ENCODE data around the gene ARFGEF3.
"Not testable (repeated sequence)": the region's sequence is repeated elsewhere in the genome, so short reads cannot be mapped to it uniquely, and the experiment has no call there.

Gene ARFGEF3

DNA sequence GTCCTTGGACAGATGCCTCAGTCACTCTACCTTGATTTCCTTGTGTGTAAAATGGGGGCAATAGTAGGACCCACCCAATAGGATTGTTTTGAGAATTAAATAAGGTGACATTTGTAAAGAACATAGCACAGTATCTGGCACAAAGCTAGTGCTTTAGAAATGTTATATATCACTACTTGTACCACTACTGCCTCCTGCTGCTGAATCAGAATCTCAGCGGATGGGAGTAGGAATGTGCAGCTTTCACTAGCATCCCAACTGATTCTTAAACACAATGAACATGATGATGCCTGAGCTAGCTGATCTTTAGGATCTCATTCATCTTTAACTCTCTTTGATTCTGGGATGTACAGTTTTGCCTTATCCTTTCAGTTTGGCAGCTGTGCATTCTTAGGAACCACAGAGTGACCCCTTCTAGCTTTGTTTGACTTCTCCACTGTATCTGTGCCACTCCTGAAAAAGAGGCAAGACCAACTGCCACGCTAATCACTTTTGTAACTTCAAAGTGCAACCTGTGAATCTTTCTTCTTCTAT is 49.4 kb downstream of the ARFGEF3 start:
- DNase-seq (ENCODE audit: low read depth in 2 of 2, low spot score in 1 of 2) = no peak

DNA sequence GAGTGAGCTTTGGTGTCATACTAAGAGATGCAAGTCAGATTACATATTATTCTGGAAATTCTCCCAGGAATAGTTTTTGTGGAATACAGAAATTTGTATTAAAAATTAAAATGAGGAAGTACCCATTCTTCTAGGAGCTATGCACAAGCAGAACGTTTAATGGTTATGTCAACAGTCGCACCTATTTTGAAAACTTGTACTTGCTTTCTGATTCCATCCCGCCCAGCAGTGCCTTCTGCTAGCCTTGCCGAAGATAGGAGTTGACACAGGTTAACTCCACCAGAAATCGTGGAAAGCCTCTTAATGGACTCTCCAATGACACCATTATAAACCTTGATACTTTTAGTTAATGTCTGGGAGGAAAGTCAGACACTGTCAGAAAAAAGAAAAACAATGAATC is 49.9 kb downstream of the ARFGEF3 start:
- no peak for DNase-seq (ENCODE audit: low read depth in 2 of 2, low spot score in 1 of 2)

DNA sequence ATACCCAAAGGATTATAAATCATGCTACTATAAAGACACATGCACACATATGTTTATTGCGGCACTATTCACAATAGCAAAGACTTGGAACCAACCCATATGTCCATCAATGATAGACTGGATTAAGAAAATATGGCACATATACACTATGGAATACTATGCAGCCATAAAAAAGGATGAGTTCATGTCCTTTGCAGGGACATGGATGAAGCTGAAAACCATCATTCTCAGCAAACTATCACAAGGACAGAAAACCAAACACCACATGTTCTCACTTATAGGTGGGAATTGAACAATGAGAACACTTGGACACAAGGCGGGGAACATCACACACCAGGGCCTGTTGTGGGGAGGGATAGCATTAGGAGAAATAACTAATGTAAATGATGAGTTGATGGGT is 50.8 kb downstream of the ARFGEF3 start:
- not testable (repeated sequence) for DNase-seq (ENCODE audit: low read depth in 2 of 2, low spot score in 1 of 2)

DNA sequence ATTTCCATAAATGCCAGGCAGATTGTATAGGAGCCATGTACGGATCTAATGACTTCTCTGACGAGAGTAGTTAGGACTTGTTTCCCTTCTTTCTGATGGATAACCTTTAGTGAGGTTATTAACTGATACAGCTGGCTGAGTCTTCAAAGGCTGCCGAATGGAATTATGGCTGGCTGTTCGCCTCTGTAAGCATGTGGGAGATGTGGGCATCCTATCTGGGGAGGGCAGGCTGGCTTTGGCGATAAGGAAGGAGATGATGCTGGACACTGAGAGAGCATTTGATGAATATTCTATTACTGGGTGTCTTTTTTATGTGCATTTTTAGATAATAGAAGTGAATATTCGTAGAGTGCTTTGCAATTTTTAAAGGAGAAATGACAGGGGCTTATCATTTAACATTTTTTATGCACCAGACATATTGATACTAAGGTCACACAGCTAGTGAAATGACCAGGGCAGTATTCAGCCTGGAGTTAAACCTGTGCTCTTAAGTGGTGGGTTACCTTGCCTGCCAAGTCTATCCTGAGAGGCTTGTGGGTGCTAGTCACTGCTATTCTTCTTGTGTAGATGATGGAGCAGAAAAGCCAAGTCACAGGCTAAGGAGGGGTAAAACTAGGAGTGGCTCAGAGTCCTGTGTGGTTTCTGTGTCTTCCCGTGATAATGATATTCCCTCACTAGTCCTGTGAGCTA is 53.5 kb downstream of the ARFGEF3 start:
- no peak for DNase-seq (ENCODE audit: low read depth in 2 of 2, low spot score in 1 of 2)

DNA sequence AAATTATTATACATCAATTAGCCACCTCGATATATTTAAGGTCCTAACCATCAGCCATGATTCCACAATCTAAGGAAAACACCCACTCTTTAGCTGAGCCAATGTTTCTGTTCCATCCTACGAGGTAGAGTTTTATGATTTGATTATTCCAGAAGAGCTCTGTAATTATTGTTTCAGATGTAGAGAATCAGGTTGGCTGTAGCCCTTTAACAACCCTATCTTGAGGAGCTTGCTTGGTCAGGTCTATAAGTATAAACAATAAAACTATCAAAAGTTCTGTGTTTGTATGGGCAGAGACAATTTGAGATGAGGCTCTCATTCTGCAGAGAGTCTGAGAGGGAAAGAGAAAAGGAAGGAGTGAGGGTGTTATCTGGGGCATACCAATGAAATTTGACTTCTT is 56.7 kb downstream of the ARFGEF3 start, which contains the start of gene PBOV1:
PBOV1 (minus strand) TSS at position 43 of the 400 bp plus-strand sequence. CDS start 96 bp downstream, outside the sequence.
- no peak for DNase-seq (ENCODE audit: low read depth in 2 of 2, low spot score in 1 of 2)

DNA sequence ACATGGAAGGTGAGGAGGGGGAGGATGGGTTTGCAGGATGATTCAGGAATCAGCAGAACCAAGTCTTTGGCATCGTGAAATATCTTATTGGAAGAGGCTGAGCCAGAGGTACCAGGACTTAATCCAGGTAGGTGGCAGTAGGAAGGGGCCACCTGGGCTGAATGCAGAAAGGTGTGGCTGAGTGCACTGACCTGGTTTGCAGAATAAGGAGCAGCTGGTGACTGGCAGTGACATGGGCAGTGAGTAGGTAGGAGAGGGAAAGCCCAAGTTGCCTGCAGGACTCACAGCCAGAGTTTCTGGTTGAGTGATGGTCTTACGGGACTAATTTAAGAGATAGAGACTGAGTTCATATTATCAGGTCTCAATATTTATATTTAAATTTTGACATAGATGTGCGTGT is 57.7 kb downstream of the ARFGEF3 start:
- no peak for DNase-seq (ENCODE audit: low read depth in 2 of 2, low spot score in 1 of 2)

DNA sequence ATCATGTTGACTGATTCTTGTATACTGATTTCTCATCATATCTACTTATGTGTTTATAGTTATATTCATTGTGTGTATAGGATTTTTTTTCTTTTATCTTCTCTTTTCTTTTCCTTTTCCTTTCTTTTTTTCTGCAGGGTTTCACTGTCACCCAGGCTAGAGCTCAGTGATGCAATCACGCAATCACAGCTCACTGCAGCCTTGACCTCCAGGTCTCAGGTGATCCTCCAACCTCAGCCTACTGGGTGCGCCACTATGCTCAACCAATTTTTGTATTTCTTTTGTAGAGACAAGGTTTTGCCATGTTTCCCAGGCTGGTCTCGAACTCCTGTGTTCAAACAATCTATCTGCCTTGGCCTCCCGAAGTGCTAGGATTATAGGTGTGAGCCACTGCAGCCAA is 58.2 kb downstream of the ARFGEF3 start:
- no peak for DNase-seq (ENCODE audit: low read depth in 2 of 2, low spot score in 1 of 2)

DNA sequence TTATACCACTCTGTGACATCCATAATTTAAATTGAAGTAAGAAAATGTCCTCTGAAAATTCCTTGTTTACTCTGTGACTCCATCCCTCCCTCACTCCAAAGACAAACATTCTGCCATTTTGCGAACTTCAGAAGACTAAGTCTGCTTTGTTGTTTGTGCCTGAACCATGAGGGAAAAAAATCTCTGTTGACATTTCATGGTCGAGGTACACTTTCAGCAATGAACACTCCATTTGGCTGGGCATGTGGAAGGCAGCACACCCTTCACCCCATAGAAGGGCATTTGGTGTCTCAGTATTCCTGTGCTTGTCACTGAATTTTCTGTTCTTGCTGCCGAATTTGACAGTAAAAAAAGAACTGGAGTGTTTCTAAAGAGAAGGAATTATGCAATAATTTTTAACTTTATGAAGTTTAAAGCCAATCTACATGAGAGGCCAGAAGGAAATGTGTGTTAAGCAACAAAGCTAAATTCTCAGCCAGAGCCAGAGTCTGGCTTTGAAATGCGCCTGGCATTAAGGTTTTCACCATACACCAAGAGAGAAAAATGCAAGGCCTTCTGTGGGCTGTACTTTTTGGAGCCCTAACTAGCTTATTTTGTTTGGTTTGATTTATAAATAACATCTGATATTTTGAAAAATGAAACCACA is 61.3 kb downstream of the ARFGEF3 start:
- no peak for DNase-seq (ENCODE audit: low read depth in 2 of 2, low spot score in 1 of 2)

DNA sequence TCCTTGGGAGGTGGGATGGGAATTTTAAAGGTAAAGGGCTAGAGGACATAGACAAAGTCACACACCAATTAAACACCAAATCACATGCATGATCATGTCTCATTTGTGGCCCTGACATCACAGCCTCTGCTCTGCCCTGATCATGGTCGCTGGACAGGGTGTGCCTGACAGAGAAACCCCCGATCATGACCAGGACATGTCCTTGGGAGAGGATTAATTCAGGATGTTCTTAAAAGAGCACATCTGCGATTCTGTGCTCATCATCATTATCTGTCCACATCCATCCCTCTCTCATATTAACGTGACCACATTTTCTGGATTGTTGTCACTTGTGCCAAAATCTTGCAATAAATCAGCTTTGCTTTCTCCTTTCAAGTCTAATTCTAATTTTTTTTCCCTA is 64.2 kb downstream of the ARFGEF3 start:
- DNase-seq (ENCODE audit: low read depth in 2 of 2, low spot score in 1 of 2) = no peak

DNA sequence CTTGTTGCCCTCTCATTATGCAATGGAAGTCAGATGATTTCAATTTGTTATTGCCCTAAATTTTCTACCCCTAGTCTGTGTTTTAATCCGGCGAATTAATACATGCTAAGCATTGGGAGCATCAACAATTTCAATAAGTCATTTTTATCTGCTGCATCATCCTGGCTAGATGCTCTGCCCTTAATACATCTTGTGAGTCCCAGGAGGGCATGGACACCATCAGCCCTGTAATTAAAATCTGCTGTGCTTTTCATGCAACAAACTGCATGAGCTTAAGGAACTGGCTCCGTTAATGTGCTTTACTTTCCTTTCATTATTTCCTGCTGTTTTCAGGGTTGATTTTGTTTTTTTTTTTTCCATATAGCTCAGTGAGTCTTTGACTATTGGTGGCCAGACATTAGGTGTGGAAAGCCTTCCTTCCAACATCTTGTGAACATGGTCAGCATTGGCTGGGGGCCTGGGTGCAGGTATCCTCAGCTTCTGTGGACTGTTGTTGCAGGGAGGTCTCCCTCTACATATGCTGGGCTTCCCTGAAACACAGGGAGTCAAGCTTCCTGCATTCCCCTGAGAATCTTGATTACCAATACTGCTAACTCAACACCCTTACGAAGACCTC is 65.1 kb downstream of the ARFGEF3 start:
- no peak for DNase-seq (ENCODE audit: low read depth in 2 of 2, low spot score in 1 of 2)

DNA sequence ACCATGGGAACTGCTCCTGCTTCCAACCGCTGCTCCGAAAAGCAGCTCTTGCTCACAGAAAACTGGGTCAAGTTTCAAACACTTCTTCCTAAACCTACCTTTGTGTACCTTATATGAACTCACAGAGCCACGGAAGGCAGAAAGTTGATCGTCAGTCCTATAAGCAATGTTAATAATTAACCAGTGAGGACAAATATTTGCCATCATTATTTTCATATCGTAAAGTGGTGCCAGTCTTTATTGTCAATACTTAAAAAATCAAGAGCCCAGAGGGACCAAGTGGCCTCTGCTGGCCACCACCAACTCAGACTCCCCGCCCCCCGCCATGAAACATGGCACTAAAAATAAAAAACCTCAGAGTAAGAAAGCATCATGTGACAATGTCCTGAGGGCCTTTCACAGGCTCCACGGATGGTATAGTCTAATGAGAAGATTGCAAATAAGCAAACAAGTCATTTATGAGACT is 65.6 kb downstream of the ARFGEF3 start:
- DNase-seq (ENCODE audit: low read depth in 2 of 2, low spot score in 1 of 2) = no peak

DNA sequence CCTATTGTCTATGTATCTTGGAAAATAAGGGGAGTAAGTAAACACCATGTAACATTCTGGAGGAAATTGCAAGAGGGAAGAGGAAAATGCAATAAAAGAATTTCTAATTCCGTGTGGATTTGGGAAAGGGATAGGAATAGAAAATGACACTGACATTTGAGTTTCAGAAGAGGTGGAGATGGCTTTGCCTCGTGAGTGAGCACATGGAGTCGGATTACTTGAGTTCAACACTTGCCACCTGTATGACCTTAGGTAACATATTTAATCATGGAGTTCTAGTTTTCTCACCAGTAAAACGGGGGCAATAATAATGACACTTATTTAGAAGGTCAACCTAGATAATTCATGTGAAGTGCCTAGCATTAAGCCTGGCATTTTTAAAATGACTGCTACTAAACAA is 67.3 kb downstream of the ARFGEF3 start:
- no peak for DNase-seq (ENCODE audit: low read depth in 2 of 2, low spot score in 1 of 2)

DNA sequence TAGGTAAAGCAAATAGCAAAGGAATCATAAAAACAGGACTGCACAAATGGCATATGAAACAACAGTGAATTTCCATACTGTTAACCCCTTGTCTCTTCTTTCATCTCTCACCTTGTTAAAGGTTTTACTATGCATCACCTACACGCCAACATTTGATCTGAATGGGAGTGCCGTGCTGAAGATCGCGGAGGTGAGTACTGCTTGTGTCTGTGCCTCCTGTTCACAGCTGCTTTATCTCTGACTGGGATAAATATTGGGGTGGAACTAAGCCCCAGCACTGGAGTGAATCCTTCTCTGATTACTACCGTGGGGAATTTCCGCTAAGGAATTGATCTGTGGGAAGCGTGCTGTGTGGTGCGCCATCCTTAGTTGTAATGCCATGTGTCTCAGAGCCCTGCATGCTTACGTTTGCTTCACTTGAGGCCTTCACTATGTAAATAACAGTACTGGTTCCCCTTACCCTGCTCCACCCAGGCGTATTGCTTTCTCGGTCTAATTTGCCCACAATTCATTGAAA is 68.0 kb downstream of the ARFGEF3 start:
- no peak for DNase-seq (ENCODE audit: low read depth in 2 of 2, low spot score in 1 of 2)

DNA sequence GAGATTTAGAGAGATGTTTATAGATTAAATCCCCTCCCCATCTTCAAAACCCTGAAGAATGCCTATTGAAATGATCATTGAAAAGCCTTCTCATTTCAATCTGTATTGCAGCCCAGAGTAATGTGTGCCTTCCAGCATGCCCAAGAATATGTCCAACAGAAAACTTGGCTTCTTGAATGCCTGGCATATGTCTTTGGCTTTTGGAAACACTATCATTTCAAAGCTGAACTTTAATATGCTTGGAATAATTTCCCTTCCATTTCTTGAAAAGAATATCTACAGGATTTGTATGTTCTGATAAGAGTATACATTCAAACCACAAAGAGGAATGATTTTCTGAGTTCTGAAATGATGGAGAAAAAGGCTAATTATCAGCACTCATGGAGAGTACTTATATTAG is 68.5 kb downstream of the ARFGEF3 start:
- no peak for DNase-seq (ENCODE audit: low read depth in 2 of 2, low spot score in 1 of 2)

DNA sequence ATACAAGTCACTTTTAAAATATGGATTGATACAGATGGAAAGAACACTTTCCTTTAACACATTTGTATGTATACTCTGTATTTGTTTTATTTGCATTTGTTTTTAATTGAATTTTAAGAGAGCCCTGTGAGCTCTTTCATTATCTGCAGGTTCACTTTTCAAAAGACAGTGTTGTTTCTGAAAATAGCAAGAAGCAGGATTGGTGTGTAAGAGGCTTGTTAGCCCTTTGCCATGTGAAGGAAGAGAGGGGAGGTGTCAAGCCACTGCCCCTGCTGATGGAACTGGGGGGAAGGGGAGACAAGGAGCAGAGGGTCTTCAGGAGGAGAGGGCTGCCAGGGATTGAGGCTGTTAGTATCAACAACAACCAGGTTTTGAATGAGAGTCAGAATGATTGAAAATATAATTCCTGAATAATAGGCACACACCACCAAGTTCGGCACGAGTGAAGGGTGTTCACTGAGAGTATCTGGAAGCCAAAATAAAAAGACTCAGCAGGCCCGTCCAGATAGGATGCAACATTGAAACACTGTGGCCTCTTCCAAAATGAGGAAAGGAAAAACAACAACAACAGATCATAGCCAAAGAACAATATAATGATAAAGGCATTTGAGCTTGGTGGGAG is 69.1 kb downstream of the ARFGEF3 start:
- DNase-seq (ENCODE audit: low read depth in 2 of 2, low spot score in 1 of 2) = no peak

DNA sequence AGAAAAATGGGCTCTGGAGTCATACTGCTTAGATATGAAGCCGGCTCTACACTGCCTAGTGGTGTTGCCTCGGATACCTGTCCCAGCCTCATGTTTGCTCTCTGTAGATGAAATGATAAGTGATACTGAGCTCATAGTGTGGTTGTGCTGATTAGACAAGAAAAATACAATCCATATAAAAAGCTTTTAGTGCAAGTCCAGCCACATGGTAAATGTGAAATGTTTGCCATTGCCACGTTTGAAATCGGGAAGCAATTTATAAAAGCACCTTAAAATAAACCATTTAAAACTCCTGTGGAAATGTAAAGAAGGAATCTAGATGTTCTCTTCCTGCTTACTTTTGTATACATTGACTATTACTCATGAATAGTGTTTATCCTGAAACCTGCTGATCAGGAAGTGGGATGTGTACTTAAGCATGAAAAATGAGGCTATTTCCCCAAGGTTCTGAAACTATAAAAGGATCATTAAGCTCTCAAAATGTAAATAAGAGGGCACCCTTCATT is 69.7 kb downstream of the ARFGEF3 start:
- no peak for DNase-seq (ENCODE audit: low read depth in 2 of 2, low spot score in 1 of 2)

DNA sequence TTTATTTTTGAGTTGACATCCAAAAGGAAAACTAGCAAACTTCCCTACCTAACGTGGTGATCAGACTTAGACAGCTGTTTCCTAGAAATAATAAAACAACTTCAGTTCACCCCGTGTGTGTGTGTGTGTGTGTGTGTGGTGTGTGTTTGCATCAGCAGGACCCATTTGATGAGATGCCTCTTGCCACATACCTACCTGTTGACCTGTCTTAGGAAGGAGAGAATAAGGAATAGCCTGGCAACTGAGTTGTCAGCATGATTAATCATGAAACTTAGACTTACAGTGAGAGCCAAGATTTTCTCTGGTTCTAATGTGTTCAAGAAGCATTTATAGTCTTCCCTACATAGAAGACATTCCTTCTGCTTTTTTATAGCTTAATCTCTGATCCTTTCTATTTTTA is 72.6 kb downstream of the ARFGEF3 start:
- no peak for DNase-seq (ENCODE audit: low read depth in 2 of 2, low spot score in 1 of 2)

DNA sequence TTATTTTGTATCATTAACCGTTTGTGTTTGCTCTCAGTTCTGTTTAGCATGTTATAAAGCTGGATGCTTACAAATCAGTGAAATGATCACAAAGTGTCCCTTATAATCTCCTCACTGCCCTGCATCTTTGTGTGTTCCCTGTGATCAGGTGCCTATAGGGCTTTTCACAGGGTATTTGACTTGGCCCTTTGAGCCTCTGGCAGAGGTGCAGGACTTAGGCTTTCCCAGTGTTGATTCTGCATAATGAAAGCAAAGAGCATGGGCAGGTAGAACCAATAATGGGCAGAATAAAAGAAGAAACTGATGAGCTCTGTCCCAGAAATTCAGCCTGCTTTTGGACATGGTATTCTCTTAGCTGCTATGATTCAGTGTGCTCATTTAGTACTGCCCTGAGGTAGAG is 73.5 kb downstream of the ARFGEF3 start:
- DNase-seq (ENCODE audit: low read depth in 2 of 2, low spot score in 1 of 2) = no peak

DNA sequence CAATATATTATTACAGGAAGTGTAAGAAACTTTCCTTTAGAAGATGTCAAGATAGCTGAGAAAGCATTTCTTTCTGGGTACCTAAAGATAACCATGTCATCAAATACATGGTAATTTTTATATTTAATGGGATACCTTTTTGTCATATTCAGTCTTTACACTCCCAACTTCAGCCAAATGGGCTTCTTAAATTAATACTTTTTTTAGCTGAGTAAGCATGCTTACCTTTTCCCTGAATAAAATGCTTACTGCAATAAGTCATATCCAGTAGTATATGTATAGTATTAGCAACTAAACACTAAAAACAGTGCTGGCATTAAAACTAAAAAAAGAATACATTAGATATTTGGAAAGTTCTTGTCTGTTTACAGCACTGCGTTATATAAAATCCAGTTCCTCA is 74.0 kb downstream of the ARFGEF3 start:
- DNase-seq (ENCODE audit: low read depth in 2 of 2, low spot score in 1 of 2) = no peak

DNA sequence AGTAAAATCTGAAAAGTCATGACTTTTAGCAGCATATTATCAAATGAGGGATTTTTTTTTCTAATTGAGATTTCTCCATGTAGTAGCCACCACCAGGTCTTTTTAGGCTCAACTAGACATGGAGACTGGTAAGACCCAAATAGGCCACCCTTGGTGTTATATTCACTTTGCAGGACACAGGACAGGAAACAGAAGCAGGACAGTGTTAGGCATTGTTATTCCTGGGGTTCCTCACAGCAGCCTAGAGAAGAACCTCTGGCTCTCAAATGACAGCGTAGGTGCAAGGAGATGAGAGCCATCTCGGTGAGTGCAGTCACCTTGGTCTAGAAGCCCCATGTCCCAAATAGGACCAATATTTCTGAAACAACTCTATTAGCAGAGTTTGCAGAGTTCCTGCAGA is 75.7 kb downstream of the ARFGEF3 start:
- no peak for DNase-seq (ENCODE audit: low read depth in 2 of 2, low spot score in 1 of 2)

DNA sequence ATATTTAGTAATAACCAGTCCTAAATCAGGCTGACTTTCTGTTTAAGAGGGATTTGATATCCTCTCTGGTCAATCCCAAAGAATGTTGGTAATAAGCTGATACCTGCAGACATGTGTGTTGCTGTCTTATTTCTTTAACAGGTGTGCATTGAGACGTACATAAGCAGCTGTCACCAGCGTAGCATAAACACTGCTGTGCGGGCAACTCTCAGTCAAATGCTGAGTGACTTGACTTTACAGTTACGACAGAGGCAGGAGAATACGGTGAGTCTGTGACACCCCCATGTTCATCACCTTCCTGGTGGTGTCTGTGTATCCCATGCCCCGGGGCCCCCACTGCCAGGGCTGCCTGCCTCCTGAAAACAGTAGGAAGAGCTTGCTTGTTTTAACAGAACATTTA is 76.6 kb downstream of the ARFGEF3 start:
- no peak for DNase-seq (ENCODE audit: low read depth in 2 of 2, low spot score in 1 of 2)
